ENCODE data around the gene SMYD3. TPM values are rescaled to one million over a fixed set of nuclear protein-coding genes. Genes with fewer than 3 reads are reported as not detected.

SMYD3 gene
- total and polyA plus RNA-seq, 5 donors from 2014 or later, result 17.7 to 36.6 (median 28.9) TPM

DNA sequence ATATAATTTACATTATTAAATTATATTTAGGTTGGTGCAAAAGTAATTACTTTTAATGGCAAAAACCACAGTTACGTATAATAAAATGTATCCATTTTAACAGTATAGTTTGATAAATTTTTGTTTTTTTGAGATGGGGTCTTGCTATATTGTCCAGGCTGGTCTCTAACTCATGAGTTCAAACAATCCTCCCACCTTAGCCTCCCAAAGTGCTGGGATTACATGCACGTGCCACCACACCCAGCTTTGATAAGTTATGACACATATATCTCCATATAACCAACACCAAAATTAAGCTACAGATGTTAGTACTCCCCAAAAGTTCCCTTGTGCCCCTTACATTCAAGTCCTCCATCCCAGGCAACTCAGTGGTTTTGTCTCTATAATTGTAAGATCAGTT lies 163.1 kb downstream of the SMYD3 start:
- H3K36me3 Mint-ChIP-seq, result peaks cover 28% of the 10 kb centered on the region
- peaks cover 0 to 15% (median 4%) of the 10 kb centered on the region in 4 donors for H3K4me1 Mint-ChIP-seq
- H3K27ac Mint-ChIP-seq, result no peak overlapping the region
- ATAC-seq (ENCODE audit: low read depth in 2 of 2) (no peak), DNase-seq (no peak)
- peaks cover 0 to 18% (median 5%) of the 10 kb centered on the region in 7 donors for H3K9me3 Mint-ChIP-seq
- Histone ChIP-seq H3K27ac (ENCODE audit: insufficient read depth, low read length, poor library complexity, severe bottlenecking) (no peak overlapping the region), H3K4me1 (ENCODE audit: control insufficient read depth, insufficient read depth, low read length, poor library complexity, severe bottlenecking) (no peaks in the 10 kb centered on the region), H3K4me3 (ENCODE audit: low read depth, low read length) (no peak overlapping the region), H3K9me3 (ENCODE audit: control insufficient read depth in 2 of 2, low read length in 2 of 2) (no peaks in the 10 kb centered on the region), H3K36me3 (ENCODE audit: control insufficient read depth, insufficient read depth, low read length) (peaks cover 5% of the 10 kb centered on the region), H3K27me3 (ENCODE audit: control insufficient read depth, insufficient read depth, low read length) (no peaks in the 10 kb centered on the region)
- H3K4me3 Mint-ChIP-seq, result no peak overlapping the region
- no peaks in the 10 kb centered on the region for H3K27me3 Mint-ChIP-seq

DNA sequence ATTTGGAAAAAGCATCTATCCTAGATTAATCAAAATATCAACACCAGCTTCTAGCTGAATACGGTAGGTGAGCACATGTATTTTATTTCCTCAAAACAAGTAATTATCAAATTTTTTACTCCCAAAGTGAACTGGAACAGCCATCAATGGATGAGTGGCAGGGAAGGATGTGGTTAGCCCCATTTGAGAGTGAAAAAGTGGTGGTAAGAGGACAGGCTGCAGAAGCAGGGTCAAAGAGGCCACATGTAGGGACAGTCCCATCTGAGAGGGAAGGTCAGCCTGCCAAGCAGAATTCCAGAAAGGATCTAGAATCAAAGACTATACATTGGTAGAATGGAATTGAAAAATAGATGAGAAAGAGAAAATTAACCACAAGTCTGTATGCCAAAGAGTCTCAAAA lies 163.8 kb downstream of the SMYD3 start:
- no peak for DNase-seq
- no peaks in the 10 kb centered on the region for H3K9me3 ChIP-seq (ENCODE audit: control insufficient read depth in 2 of 2, low read length in 2 of 2)
- H3K27ac ChIP-seq (ENCODE audit: insufficient read depth, low read length, poor library complexity, severe bottlenecking), result no peak overlapping the region
- H3K36me3 Mint-ChIP-seq, result peaks cover 22% of the 10 kb centered on the region
- no peak overlapping the region for H3K4me3 Mint-ChIP-seq
- peaks cover 0 to 18% (median 5%) of the 10 kb centered on the region in 7 donors for H3K9me3 Mint-ChIP-seq
- ATAC-seq (ENCODE audit: low read depth in 2 of 2), result no peak
- H3K27me3 ChIP-seq (ENCODE audit: control insufficient read depth, insufficient read depth, low read length), result no peaks in the 10 kb centered on the region
- H3K4me1 Mint-ChIP-seq, result peaks cover 0 to 17% (median 4%) of the 10 kb centered on the region in 4 donors
- H3K27ac Mint-ChIP-seq, result no peak overlapping the region
- no peak overlapping the region for H3K4me3 ChIP-seq (ENCODE audit: low read depth, low read length)
- no peaks in the 10 kb centered on the region for H3K4me1 ChIP-seq (ENCODE audit: control insufficient read depth, insufficient read depth, low read length, poor library complexity, severe bottlenecking)
- no peaks in the 10 kb centered on the region for H3K27me3 Mint-ChIP-seq
- H3K36me3 ChIP-seq (ENCODE audit: control insufficient read depth, insufficient read depth, low read length), result peaks cover 5% of the 10 kb centered on the region

DNA sequence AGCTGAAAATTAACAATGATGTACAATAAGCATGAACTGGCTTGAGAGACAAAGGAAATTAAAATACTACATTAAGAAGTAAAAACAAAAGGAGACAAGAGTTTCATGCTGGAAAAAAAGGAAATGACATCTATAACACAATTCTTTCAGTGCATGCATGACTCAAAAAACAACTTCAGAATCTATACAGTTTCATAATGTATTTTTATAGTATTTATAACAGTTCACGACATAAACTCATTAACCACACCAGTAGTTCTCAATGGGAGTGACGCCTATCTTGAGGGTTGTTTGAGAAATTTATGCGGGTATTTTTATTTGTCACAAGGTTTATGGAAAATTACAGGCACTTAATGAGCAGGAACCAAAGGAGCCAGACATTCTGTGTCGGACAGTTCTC lies 168.5 kb downstream of the SMYD3 start:
- peaks cover 0 to 8% (median 0%) of the 10 kb centered on the region in 7 donors for H3K9me3 Mint-ChIP-seq
- H3K4me3 ChIP-seq (ENCODE audit: low read depth, low read length), result no peak overlapping the region
- ATAC-seq (ENCODE audit: low read depth in 2 of 2), result no peak
- H3K27ac Mint-ChIP-seq, result no peak overlapping the region
- H3K36me3 ChIP-seq (ENCODE audit: control insufficient read depth, insufficient read depth, low read length), result peaks cover 3% of the 10 kb centered on the region
- H3K27me3 Mint-ChIP-seq, result no peaks in the 10 kb centered on the region
- no peak for DNase-seq
- no peaks in the 10 kb centered on the region for H3K27me3 ChIP-seq (ENCODE audit: control insufficient read depth, insufficient read depth, low read length)
- H3K4me1 ChIP-seq (ENCODE audit: control insufficient read depth, insufficient read depth, low read length, poor library complexity, severe bottlenecking), result no peaks in the 10 kb centered on the region
- peaks cover 14% of the 10 kb centered on the region for H3K36me3 Mint-ChIP-seq
- H3K27ac ChIP-seq (ENCODE audit: insufficient read depth, low read length, poor library complexity, severe bottlenecking), result no peak overlapping the region
- H3K4me1 Mint-ChIP-seq, result peaks cover 0 to 16% (median 10%) of the 10 kb centered on the region in 4 donors
- no peak overlapping the region for H3K4me3 Mint-ChIP-seq
- H3K9me3 ChIP-seq (ENCODE audit: control insufficient read depth in 2 of 2, low read length in 2 of 2), result no peaks in the 10 kb centered on the region

DNA sequence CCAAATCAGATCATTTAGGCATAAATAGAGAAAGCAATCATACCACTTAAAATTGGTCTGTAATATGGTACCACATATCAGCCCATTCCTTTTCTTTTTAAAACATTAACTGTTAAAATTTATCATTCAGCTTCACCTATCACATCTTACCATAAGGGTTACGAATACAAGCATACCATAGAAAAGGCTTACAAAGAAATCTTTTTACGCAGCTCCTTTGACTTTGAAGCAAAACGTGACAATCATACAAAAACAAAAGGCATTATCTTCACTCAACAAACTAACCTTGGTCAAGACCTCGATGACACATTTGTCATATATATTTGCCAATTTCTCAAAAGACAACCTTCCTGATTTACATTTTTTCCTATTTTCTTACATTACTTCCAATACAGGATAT lies 169.0 kb downstream of the SMYD3 start:
- Histone ChIP-seq H3K4me3 (ENCODE audit: low read depth, low read length) (no peak overlapping the region), H3K9me3 (ENCODE audit: control insufficient read depth in 2 of 2, low read length in 2 of 2) (no peaks in the 10 kb centered on the region), H3K27me3 (ENCODE audit: control insufficient read depth, insufficient read depth, low read length) (no peaks in the 10 kb centered on the region), H3K27ac (ENCODE audit: insufficient read depth, low read length, poor library complexity, severe bottlenecking) (no peak overlapping the region), H3K36me3 (ENCODE audit: control insufficient read depth, insufficient read depth, low read length) (peaks cover 3% of the 10 kb centered on the region), H3K4me1 (ENCODE audit: control insufficient read depth, insufficient read depth, low read length, poor library complexity, severe bottlenecking) (no peaks in the 10 kb centered on the region)
- Mint-ChIP-seq H3K27me3 (no peaks in the 10 kb centered on the region), H3K27ac (no peak overlapping the region), H3K4me1 (peaks cover 0 to 14% (median 8%) of the 10 kb centered on the region in 4 donors), H3K9me3 (peaks cover 0 to 5% (median 0%) of the 10 kb centered on the region in 7 donors), H3K4me3 (no peak overlapping the region), H3K36me3 (peaks cover 16% of the 10 kb centered on the region)
- ATAC-seq (ENCODE audit: low read depth in 2 of 2) (no peak), DNase-seq (no peak)

DNA sequence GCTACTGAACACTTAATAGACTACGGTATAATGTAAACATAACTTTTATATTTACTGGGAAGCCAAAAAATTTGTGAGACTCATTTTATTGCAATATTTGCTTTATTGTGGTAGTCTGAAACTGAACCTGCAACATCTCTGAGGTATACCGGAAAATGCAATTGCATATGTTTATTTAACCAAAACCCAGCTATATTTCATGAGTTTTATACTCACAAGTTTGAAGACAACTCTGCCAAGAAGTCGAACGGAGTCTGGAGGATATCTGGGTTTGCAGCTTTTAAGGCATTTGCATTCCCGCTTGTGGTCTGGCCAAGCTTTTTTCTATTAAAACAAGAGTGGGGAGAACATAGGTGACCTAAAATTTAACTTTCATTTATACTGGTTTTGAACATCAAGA lies 171.9 kb downstream of the SMYD3 start:
- peak overlapping the region in 1 of 3 donors; percentile 29 for H3K27ac Mint-ChIP-seq
- no peak overlapping the region for H3K4me3 Mint-ChIP-seq
- DNase-seq (no peak), ATAC-seq (ENCODE audit: low read depth in 2 of 2) (no peak)
- H3K9me3 Mint-ChIP-seq, result no peaks in the 10 kb centered on the region
- no peaks in the 10 kb centered on the region for H3K27me3 Mint-ChIP-seq
- no peaks in the 10 kb centered on the region for H3K27me3 ChIP-seq (ENCODE audit: control insufficient read depth, insufficient read depth, low read length)
- peaks cover 3% of the 10 kb centered on the region for H3K36me3 ChIP-seq (ENCODE audit: control insufficient read depth, insufficient read depth, low read length)
- peaks cover under 1 to 19% (median 10%) of the 10 kb centered on the region in 4 donors for H3K4me1 Mint-ChIP-seq
- no peaks in the 10 kb centered on the region for H3K4me1 ChIP-seq (ENCODE audit: control insufficient read depth, insufficient read depth, low read length, poor library complexity, severe bottlenecking)
- no peaks in the 10 kb centered on the region for H3K9me3 ChIP-seq (ENCODE audit: control insufficient read depth in 2 of 2, low read length in 2 of 2)
- no peak overlapping the region for H3K4me3 ChIP-seq (ENCODE audit: low read depth, low read length)
- peaks cover 40% of the 10 kb centered on the region for H3K36me3 Mint-ChIP-seq
- H3K27ac ChIP-seq (ENCODE audit: insufficient read depth, low read length, poor library complexity, severe bottlenecking), result no peak overlapping the region

DNA sequence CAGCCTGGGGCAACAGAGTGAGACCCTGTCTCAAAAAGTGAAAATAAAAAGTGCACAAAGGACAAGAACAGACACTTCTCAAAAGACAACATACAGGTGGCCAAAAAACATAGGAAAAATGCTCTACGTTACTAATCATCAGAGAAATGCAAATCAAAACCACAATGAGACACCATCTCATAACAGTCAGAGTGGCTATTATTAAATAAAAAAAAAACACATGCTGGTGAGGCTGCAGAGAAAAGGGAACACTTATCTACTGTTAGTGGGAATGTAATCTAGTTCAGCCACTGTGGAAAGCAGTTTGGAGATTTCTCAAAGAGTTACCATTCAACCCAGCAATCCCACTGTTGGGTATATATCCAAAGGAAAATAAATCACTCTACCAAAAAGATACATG lies 173.2 kb downstream of the SMYD3 start:
- no peak for DNase-seq
- no peaks in the 10 kb centered on the region for H3K4me1 ChIP-seq (ENCODE audit: control insufficient read depth, insufficient read depth, low read length, poor library complexity, severe bottlenecking)
- H3K27ac Mint-ChIP-seq, result no peak overlapping the region
- H3K9me3 Mint-ChIP-seq, result peaks cover 0 to 4% (median 0%) of the 10 kb centered on the region in 7 donors
- no peaks in the 10 kb centered on the region for H3K27me3 Mint-ChIP-seq
- H3K9me3 ChIP-seq (ENCODE audit: control insufficient read depth in 2 of 2, low read length in 2 of 2), result no peaks in the 10 kb centered on the region
- no peak overlapping the region for H3K27ac ChIP-seq (ENCODE audit: insufficient read depth, low read length, poor library complexity, severe bottlenecking)
- no peak for ATAC-seq (ENCODE audit: low read depth in 2 of 2)
- peaks cover 46% of the 10 kb centered on the region for H3K36me3 Mint-ChIP-seq
- H3K4me3 ChIP-seq (ENCODE audit: low read depth, low read length), result no peak overlapping the region
- H3K36me3 ChIP-seq (ENCODE audit: control insufficient read depth, insufficient read depth, low read length), result peaks cover 3% of the 10 kb centered on the region
- H3K4me3 Mint-ChIP-seq, result no peak overlapping the region
- H3K27me3 ChIP-seq (ENCODE audit: control insufficient read depth, insufficient read depth, low read length), result no peaks in the 10 kb centered on the region
- H3K4me1 Mint-ChIP-seq, result peaks cover 7 to 24% (median 16%) of the 10 kb centered on the region in 4 donors

DNA sequence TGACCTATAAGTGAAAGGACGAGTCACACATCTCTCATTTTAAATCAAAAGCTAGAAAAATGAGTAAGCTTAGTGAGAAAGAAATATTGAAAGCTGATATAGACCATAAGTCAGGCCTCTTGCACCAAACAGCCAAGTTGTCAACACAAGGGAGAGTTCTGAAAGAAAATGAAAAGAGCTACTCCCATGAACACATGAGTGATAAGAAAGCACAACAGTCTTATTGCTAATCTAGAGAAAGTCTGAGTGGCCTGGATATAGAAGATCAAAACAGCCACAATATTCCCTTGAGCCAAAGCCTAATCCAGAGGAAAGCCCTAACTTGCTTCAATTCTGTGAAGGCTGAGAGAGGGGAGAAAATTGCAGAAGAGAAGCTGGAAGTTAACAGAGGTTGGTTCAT lies 175.0 kb downstream of the SMYD3 start:
- Mint-ChIP-seq H3K4me1 (peaks cover 7 to 16% (median 12%) of the 10 kb centered on the region in 4 donors), H3K36me3 (peaks cover 52% of the 10 kb centered on the region), H3K9me3 (peaks cover 0 to 4% (median 0%) of the 10 kb centered on the region in 7 donors), H3K27ac (no peak overlapping the region), H3K4me3 (no peak overlapping the region), H3K27me3 (no peaks in the 10 kb centered on the region)
- Histone ChIP-seq H3K4me3 (ENCODE audit: low read depth, low read length) (no peak overlapping the region), H3K27ac (ENCODE audit: insufficient read depth, low read length, poor library complexity, severe bottlenecking) (no peak overlapping the region), H3K36me3 (ENCODE audit: control insufficient read depth, insufficient read depth, low read length) (peaks cover 3% of the 10 kb centered on the region), H3K9me3 (ENCODE audit: control insufficient read depth in 2 of 2, low read length in 2 of 2) (no peaks in the 10 kb centered on the region), H3K4me1 (ENCODE audit: control insufficient read depth, insufficient read depth, low read length, poor library complexity, severe bottlenecking) (no peaks in the 10 kb centered on the region), H3K27me3 (ENCODE audit: control insufficient read depth, insufficient read depth, low read length) (no peaks in the 10 kb centered on the region)
- ATAC-seq (ENCODE audit: low read depth in 2 of 2) (no peak), DNase-seq (no peak)

DNA sequence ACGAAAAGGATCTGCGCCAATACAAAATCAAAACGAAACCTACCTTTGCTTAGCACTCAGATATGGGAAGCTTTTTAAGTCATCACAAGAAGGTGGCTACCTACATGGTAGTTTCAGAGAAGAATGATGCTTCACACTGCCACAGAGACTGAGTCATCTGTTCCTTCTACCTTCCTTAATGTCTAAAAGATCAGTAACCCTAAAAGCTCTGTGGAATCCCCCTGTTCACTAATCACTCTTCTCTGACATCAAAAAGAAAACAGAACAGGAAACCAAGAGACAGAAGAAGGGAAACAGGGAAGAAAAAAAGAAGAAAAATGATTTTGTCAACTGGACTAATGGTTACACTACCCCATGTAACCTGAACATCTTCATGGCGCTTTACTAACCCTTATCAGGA lies 177.2 kb downstream of the SMYD3 start:
- ATAC-seq (ENCODE audit: low read depth in 2 of 2) (peak; percentile 83 to 92), DNase-seq (peak in 1 of 3 donors; percentile 65)
- peaks cover 0 to 4% (median 0%) of the 10 kb centered on the region in 7 donors for H3K9me3 Mint-ChIP-seq
- H3K4me1 ChIP-seq (ENCODE audit: control insufficient read depth, insufficient read depth, low read length, poor library complexity, severe bottlenecking), result no peaks in the 10 kb centered on the region
- H3K4me3 Mint-ChIP-seq, result peak overlapping the region; percentile 3 to 84 (median 46)
- no peaks in the 10 kb centered on the region for H3K9me3 ChIP-seq (ENCODE audit: control insufficient read depth in 2 of 2, low read length in 2 of 2)
- H3K4me1 Mint-ChIP-seq, result peaks cover 7 to 16% (median 12%) of the 10 kb centered on the region in 4 donors
- no peaks in the 10 kb centered on the region for H3K27me3 ChIP-seq (ENCODE audit: control insufficient read depth, insufficient read depth, low read length)
- H3K27me3 Mint-ChIP-seq, result no peaks in the 10 kb centered on the region
- H3K27ac Mint-ChIP-seq, result peak overlapping the region; percentile 11 to 92 (median 33)
- H3K27ac ChIP-seq (ENCODE audit: insufficient read depth, low read length, poor library complexity, severe bottlenecking), result no peak overlapping the region
- peaks cover 53% of the 10 kb centered on the region for H3K36me3 Mint-ChIP-seq
- peaks cover 3% of the 10 kb centered on the region for H3K36me3 ChIP-seq (ENCODE audit: control insufficient read depth, insufficient read depth, low read length)
- H3K4me3 ChIP-seq (ENCODE audit: low read depth, low read length), result peak overlapping the region; percentile 74

All from CD4-positive, CD25-positive, alpha-beta regulatory T cell (primary cell).